AG04450 (cell line): ENCODE data around the gene TTC7B. TPM values are rescaled to one million over a fixed set of nuclear protein-coding genes. Genes with fewer than 3 reads are reported as not detected.
A peak's percentile ranks its signal among the peaks of the same experiment; 100 is the strongest.

Experiments
- CTCF ChIA-PET: fragments of 300-600, 350-600 bp; formaldehyde crosslinking; extraction: SDS; loops from one replicate; lab custom pipeline; 2022; ENCODE audit warnings: antibody characterized with exemption, inconsistent platforms; lab: Charles Lee
- POLR2A ChIA-PET: fragments of 350-600 bp; formaldehyde crosslinking; extraction: SDS; loops from one replicate; lab custom pipeline; 2021; ENCODE audit warnings: antibody characterized with exemption, inconsistent platforms; lab: Yijun Ruan, JAX
- DNase-seq: peaks from one replicate; pipeline ENCODE4 v3.0.0-alpha.2; 2011; ENCODE audit warnings: low read depth, low spot score
- H3K27ac ChIP-seq: one replicate; pipeline ENCODE4 v1.5.1; 2012; ENCODE audit warnings: low read depth, low read length, control low read depth
- H3K27me3 ChIP-seq: one replicate; pipeline ENCODE4 v1.6.0; 2012; ENCODE audit warnings: low read length; ENCODE audit not compliant: control insufficient read depth, insufficient read depth
- H3K4me3 ChIP-seq: 2 replicates; pipeline ENCODE4 v1.5.1; 2011; ENCODE audit warnings: mild to moderate bottlenecking, low read depth, low read length, control low read depth
- H3K9me3 ChIP-seq: 2 replicates; pipeline ENCODE4 v1.5.1; 2012; ENCODE audit warnings: low read length; ENCODE audit not compliant: control insufficient read depth, insufficient read depth
- polyA plus RNA-seq: library from polyadenylated mRNA; depleted of rRNA; stranded (reverse); fragments of >200 nt; gene quantifications from 2 replicates; pipeline ENCODE4 v1.2.3, GENCODE V29; 2011
- TF ChIP-seq, protein P1 (sequence below): IDR thresholded peaks from 2 replicates; pipeline ENCODE4 v1.5.1; 2011; ENCODE audit warnings: low read depth, low read length, control low read depth, inconsistent platforms

Gene TTC7B
- polyA plus RNA-seq, 1 experiment, result 36.0 TPM

DNA sequence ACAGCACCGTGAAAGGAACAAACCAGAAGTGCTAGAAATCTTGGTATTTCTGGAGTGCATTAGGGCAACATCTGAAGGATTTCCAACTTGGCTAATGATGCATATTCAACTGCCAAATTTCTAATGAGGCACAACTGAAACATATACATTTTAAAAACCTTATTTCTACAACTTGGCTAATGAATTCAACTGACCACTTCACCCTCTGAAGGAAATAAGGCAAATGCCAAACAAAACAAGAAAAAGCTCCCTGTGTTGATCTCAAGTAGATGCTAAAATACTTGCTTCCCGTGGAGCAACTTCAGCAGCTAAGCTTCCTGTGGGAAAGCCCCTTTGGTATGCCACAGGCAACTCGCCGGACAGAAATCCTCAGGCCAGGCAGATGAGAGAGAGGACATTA, 167.1 kb downstream of the TTC7B start:
- Histone ChIP-seq H3K4me3 (no peak overlapping the region), H3K27ac (peak overlapping the region; percentile 3), H3K27me3 (no peaks in the 10 kb centered on the region), H3K9me3 (no peaks in the 10 kb centered on the region)
- DNase-seq, result no peak
- ChIA-PET CTCF (no interaction called here), POLR2A (no interaction called here)
- TF ChIP-seq, protein P1, sequence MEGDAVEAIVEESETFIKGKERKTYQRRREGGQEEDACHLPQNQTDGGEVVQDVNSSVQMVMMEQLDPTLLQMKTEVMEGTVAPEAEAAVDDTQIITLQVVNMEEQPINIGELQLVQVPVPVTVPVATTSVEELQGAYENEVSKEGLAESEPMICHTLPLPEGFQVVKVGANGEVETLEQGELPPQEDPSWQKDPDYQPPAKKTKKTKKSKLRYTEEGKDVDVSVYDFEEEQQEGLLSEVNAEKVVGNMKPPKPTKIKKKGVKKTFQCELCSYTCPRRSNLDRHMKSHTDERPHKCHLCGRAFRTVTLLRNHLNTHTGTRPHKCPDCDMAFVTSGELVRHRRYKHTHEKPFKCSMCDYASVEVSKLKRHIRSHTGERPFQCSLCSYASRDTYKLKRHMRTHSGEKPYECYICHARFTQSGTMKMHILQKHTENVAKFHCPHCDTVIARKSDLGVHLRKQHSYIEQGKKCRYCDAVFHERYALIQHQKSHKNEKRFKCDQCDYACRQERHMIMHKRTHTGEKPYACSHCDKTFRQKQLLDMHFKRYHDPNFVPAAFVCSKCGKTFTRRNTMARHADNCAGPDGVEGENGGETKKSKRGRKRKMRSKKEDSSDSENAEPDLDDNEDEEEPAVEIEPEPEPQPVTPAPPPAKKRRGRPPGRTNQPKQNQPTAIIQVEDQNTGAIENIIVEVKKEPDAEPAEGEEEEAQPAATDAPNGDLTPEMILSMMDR, result no peak

DNA sequence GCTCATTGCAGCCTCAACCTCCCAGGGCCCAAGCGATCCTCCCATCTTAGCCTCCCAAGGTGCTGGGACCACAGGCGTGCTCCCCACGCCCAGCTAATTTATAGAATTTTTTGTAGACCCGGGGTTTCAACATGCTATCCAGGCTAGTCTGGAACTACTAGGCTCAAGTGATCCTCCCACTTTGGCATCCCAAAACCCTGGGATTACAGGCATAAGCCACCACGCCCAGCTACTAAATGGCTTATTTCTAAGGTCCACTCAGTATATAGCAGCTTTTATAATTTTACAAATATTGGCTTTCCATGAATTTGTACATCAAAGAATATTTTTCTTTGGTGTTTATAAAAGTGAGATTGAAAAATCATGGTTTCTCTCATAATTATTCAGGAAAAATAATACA, 167.8 kb downstream of the TTC7B start:
- no peak overlapping the region for H3K27ac ChIP-seq
- no peak overlapping the region for H3K4me3 ChIP-seq
- POLR2A ChIA-PET, result interaction anchor here (0.6 kb wide), 1 partner anchor 239 kb away, joined by 5 read pairs; no protein-coding TSS in a partner anchor
- H3K9me3 ChIP-seq, result no peaks in the 10 kb centered on the region
- CTCF ChIA-PET, result no interaction called here
- TF ChIP-seq, protein P1, result no peak
- DNase-seq, result no peak
- H3K27me3 ChIP-seq, result no peaks in the 10 kb centered on the region

DNA sequence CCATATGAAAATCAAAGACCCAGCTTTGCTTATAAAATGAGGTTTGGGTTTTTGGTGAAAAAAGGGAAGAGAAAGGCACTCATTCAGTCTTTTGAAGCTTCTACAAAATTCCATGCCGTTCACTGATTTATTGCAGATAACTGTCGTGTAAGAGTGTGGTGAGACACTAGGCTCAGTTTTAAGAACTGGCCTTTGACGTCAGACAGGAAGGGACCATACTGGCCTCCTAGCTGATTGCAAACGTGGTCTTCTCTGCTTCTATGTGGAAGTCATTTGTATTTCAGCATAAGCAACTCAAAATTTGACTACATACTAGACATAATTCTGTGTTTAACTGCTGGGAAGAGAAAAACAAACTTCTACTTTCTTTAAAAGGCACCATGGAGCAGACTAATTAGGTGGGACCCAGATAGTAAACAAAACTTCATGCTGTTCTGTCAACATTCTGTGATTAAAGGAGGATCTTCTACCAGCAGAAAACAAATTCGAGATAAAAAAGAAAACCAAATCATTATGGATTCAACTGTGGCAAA, 168.7 kb downstream of the TTC7B start:
- DNase-seq, result no peak
- H3K4me3 ChIP-seq, result no peak overlapping the region
- H3K9me3 ChIP-seq, result no peaks in the 10 kb centered on the region
- H3K27me3 ChIP-seq, result no peaks in the 10 kb centered on the region
- TF ChIP-seq, protein P1, result no peak
- H3K27ac ChIP-seq, result no peak overlapping the region
- ChIA-PET CTCF (no interaction called here), POLR2A (interaction anchor here (0.6 to 1.0 kb wide), 2 partner anchors 148 to 238 kb away, joined by 3 to 5 read pairs; no protein-coding TSS in a partner anchor)

DNA sequence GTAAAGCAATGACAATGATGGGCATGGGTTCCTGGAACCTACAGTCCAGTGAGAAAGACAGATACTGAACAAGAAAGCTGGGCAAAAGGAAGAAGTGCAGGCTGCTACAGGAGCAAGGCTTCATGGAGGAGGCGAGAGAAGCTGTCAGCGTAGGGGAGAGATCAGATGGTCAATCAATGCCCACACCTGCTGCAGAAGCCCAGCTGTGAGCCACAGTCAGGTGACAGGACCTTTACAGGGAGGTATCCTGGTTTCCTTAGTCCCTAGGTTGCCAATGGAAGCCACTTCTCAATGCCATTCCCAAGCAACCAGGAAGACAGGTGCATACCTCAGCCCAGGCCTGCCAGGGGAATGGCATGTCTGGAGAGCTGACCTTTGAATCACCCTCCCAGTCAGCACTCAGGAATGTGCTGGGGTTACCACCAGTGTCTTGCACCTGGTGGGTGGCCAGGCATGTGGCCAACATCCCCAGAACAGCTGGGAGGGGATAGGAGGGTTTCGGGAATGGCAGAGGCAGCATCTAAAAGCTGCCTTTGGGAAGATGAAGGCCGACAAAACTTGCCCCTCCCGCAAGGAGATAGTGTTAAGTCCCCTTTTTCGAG, 170.3 kb downstream of the TTC7B start:
- TF ChIP-seq, protein P1, result no peak
- ChIA-PET CTCF (no interaction called here), POLR2A (no interaction called here)
- no peak for DNase-seq
- Histone ChIP-seq H3K27ac (no peak overlapping the region), H3K9me3 (no peaks in the 10 kb centered on the region), H3K4me3 (no peak overlapping the region), H3K27me3 (no peaks in the 10 kb centered on the region)

DNA sequence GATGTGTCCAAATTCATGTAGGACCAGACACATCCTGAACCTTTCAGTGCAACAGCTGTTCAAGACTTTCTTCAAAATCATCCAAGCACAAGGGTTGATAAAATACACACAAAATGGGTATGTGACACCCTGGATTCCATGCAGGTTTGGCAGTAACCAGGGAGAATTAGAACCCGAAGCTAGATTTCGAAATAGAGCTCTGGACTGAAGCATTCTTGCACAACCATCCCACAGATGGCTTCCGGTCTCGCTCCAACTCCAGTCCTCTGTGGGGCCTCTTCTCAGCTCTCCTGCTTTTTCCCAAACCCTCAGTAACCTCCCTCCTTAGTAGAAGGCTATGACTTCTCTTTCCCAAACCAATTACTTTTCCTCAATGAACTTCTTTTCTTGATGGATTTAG, 171.3 kb downstream of the TTC7B start:
- POLR2A ChIA-PET, result interaction anchor here (0.8 to 0.9 kb wide), 2 partner anchors 47 to 185 kb away, joined by 3 read pairs; no protein-coding TSS in a partner anchor
- DNase-seq, result peak; percentile 69
- Histone ChIP-seq H3K4me3 (no peak overlapping the region), H3K27me3 (no peaks in the 10 kb centered on the region), H3K27ac (no peak overlapping the region), H3K9me3 (no peaks in the 10 kb centered on the region)
- TF ChIP-seq, protein P1, result no peak
- CTCF ChIA-PET, result interaction anchor here (1.3 kb wide), 1 partner anchor 53 kb away, joined by 4 read pairs; no protein-coding TSS in a partner anchor
